GM19463 (cell line): ENCODE measurements around the gene WNT7A.

Experiments used
- ATAC-seq: cut with Tn5 transposase; IDR thresholded peaks from one replicate; pipeline ENCODE4 v1.9.1; 2021; ENCODE audit warnings: mild to moderate bottlenecking, moderate library complexity; ENCODE audit not compliant: unreplicated experiment

WNT7A gene

GRCh38 chr3:13849018-13849417 lies 30.9 kb downstream of the WNT7A start:
- no peak for ATAC-seq

GRCh38 chr3:13846716-13847570 lies 32.9 kb downstream of the WNT7A start:
- no peak for ATAC-seq

- ATAC-seq: no peak
Measured at GRCh38 chr3:13846238-13846637, 33.6 kb downstream of the WNT7A start.

GRCh38 chr3:13845806-13846205 lies 34.1 kb downstream of the WNT7A start:
- ATAC-seq: no peak

GRCh38 chr3:13844911-13845310 lies 35.0 kb downstream of the WNT7A start:
- ATAC-seq: no peak

- ATAC-seq: no peak
Measured at GRCh38 chr3:13844286-13844685, 35.6 kb downstream of the WNT7A start.

GRCh38 chr3:13843351-13843750 lies 36.5 kb downstream of the WNT7A start:
- ATAC-seq: no peak

- no peak for ATAC-seq
Measured at GRCh38 chr3:13842226-13842625, 37.6 kb downstream of the WNT7A start.

GRCh38 chr3:13841826-13842225 lies 38.0 kb downstream of the WNT7A start:
- no peak for ATAC-seq

GRCh38 chr3:13841141-13841540 lies 38.7 kb downstream of the WNT7A start:
- ATAC-seq: no peak

GRCh38 chr3:13840456-13840855 lies 39.4 kb downstream of the WNT7A start:
- no peak for ATAC-seq

GRCh38 chr3:13839726-13840340 lies 40.0 kb downstream of the WNT7A start:
- ATAC-seq: no peak

GRCh38 chr3:13839253-13839652 lies 40.6 kb downstream of the WNT7A start:
- ATAC-seq: no peak

- no peak for ATAC-seq
Measured at GRCh38 chr3:13838421-13838820, 41.5 kb downstream of the WNT7A start.

GRCh38 chr3:13837751-13838150 lies 42.1 kb downstream of the WNT7A start:
- ATAC-seq: no peak

- ATAC-seq: no peak
Measured at GRCh38 chr3:13836658-13837587, 42.9 kb downstream of the WNT7A start.

GRCh38 chr3:13835246-13835645 lies 44.6 kb downstream of the WNT7A start:
- ATAC-seq: no peak

GRCh38 chr3:13834258-13835035 lies 45.4 kb downstream of the WNT7A start:
- no peak for ATAC-seq

GRCh38 chr3:13833506-13834257 lies 46.2 kb downstream of the WNT7A start:
- ATAC-seq: no peak

- ATAC-seq: no peak
Measured at GRCh38 chr3:13832130-13832529, 47.7 kb downstream of the WNT7A start.
